Testis (tissue), 3 donors: ENCODE measurements around the gene DNAJC11. TPM values are rescaled to one million over a fixed set of nuclear protein-coding genes. Genes with fewer than 3 reads are reported as not detected.
"Not testable (repeated sequence)": the region's sequence is repeated elsewhere in the genome, so short reads cannot be mapped to it uniquely, and the experiment has no call there.

Experiments used
- DNase-seq: peaks from one replicate; pipeline ENCODE4 v3.0.0-alpha.2; 2019
- H3K27ac ChIP-seq, 2 donors: fragments of 200-600 bp; sonication (generic); one replicate each; pipeline ENCODE4 v1.5.1; 2019
- H3K27me3 ChIP-seq: fragments of 200-600 bp; sonication (generic); one replicate; pipeline ENCODE4 v1.5.1; 2019
- H3K36me3 ChIP-seq: fragments of 200-600 bp; sonication (generic); one replicate; pipeline ENCODE4 v1.5.1; 2017; ENCODE audit warnings: low read depth; ENCODE audit errors: missing control alignments
- H3K4me1 ChIP-seq: fragments of 200-600 bp; sonication (generic); one replicate; pipeline ENCODE4 v1.5.1; 2019
- H3K4me3 ChIP-seq, 2 donors: fragments of 200-600 bp; sonication (generic); one replicate each; pipeline ENCODE4 v1.5.1; 2017 to 2019
- H3K9me3 ChIP-seq: fragments of 200-600 bp; sonication (generic); one replicate; pipeline ENCODE4 v1.5.1; 2017
- POLR2A ChIP-seq: fragments of 450-650 bp; IDR thresholded peaks from one replicate; pipeline ENCODE4 v1.6.1; 2017; ENCODE audit warnings: antibody characterized with exemption, mild to moderate bottlenecking, moderate library complexity
- WGBS, 2 donors: methylation state at CpG; one replicate each; pipeline ENCODE4 v1.1.5; 2018; 5-methylcytosine and 5-hydroxymethylcytosine counted together
- intact Hi-C: fragments of 100-400 bp; cut with DNase I; formaldehyde crosslinking; loops from one replicate; pipeline ENCODE4 v1.15.1; 2023; ENCODE audit warnings: low total_unique reads
- polyA plus RNA-seq: library from polyadenylated mRNA; stranded (reverse); fragments of 350-450 nt; fragmentation: Illumina TruSeq; extraction: RNeasy Lipid Tissue Mini Kit (QIAGEN cat#74804); gene quantifications from one replicate; pipeline ENCODE4 v1.2.3, GENCODE V29; 2014; ENCODE audit warnings: low read depth, low replicate concordance; ENCODE audit not compliant: insufficient read depth
- total RNA-seq, 2 donors: library from RNA; depleted of rRNA; stranded (reverse); fragments of >200 nt; gene quantifications; one replicate each; pipeline ENCODE4 v1.2.3, GENCODE V29; 2016
- TF ChIP-seq, protein P1 (sequence below), 3 experiments: fragments of 450-650 bp in 2 of 3; fragments of 200-600 bp in 1 of 3; sonication (generic) in 1 of 3; IDR thresholded peaks; one replicate each; pipeline ENCODE4 v1.5.1; 2016 to 2019; ENCODE audit warnings: antibody characterized with exemption in 3 of 3, mild to moderate bottlenecking in 2 of 3, moderate library complexity in 1 of 3

DNAJC11 gene
- total and polyA plus RNA-seq, 3 donors from 2014 or later, result 41.5 to 53.3 (median 52.7) TPM

DNA sequence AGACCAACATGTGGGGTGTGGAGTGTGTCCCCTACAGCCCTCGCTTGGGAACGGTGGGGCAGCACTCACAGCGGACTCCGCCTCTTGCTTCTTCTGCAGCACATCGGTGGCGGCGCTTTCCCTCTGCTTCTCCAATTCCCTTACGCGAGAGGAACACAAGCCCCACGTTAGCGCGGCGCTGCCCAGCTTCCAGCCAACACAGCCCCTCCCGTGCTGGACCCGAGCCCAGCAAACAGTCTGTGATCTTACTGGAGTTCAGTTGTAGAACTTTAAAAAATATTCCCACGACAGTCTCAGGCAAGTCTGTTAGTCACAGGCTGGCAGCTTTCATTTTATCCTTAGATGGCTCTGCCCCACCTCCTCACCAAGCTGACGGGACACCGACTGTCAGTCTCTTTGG lies 63.4 kb downstream of the DNAJC11 start:
- no peaks in the 10 kb centered on the region for H3K27me3 ChIP-seq
- intact Hi-C loops, result no loop called here
- peak overlapping the region in 1 of 2 donors; percentile 27 for H3K27ac ChIP-seq
- 60 to 76% methylated on average over 18 of the region's 18 CpGs for WGBS, 2 donors
- H3K9me3 ChIP-seq, result no peaks in the 10 kb centered on the region
- no peak for TF ChIP-seq POLR2A
- TF ChIP-seq, protein P1, sequence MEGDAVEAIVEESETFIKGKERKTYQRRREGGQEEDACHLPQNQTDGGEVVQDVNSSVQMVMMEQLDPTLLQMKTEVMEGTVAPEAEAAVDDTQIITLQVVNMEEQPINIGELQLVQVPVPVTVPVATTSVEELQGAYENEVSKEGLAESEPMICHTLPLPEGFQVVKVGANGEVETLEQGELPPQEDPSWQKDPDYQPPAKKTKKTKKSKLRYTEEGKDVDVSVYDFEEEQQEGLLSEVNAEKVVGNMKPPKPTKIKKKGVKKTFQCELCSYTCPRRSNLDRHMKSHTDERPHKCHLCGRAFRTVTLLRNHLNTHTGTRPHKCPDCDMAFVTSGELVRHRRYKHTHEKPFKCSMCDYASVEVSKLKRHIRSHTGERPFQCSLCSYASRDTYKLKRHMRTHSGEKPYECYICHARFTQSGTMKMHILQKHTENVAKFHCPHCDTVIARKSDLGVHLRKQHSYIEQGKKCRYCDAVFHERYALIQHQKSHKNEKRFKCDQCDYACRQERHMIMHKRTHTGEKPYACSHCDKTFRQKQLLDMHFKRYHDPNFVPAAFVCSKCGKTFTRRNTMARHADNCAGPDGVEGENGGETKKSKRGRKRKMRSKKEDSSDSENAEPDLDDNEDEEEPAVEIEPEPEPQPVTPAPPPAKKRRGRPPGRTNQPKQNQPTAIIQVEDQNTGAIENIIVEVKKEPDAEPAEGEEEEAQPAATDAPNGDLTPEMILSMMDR (IDR thresholded peaks at IDR 0.05), result no peak
- peaks cover 7% of the 10 kb centered on the region for H3K4me1 ChIP-seq
- no peaks in the 10 kb centered on the region for H3K36me3 ChIP-seq
- no peak overlapping the region for H3K4me3 ChIP-seq
- DNase-seq, result peak; percentile 87

GRCh38 chr1:6637770-6638169 lies 63.8 kb downstream of the DNAJC11 start:
- H3K4me1 ChIP-seq, result peaks cover 7% of the 10 kb centered on the region
- TF ChIP-seq POLR2A, result no peak
- TF ChIP-seq, protein P1 (IDR thresholded peaks at IDR 0.05), result no peak
- 90 to 95% methylated on average over 9 of the region's 9 CpGs for WGBS, 2 donors
- H3K36me3 ChIP-seq, result no peaks in the 10 kb centered on the region
- H3K27ac ChIP-seq, result peak overlapping the region in 1 of 2 donors; percentile 27
- no peak overlapping the region for H3K4me3 ChIP-seq
- intact Hi-C loops, result no loop called here
- no peak for DNase-seq
- H3K27me3 ChIP-seq, result no peaks in the 10 kb centered on the region
- H3K9me3 ChIP-seq, result no peaks in the 10 kb centered on the region

- H3K36me3 ChIP-seq, H3K27ac ChIP-seq, H3K4me1 ChIP-seq, intact Hi-C loops, H3K9me3 ChIP-seq, H3K27me3 ChIP-seq, H3K4me3 ChIP-seq, DNase-seq: not testable (repeated sequence)
- 93 to 98% methylated on average over 6 of the region's 6 CpGs for WGBS, 2 donors
Observed at GRCh38 chr1:6636778-6637177, 64.8 kb downstream of the DNAJC11 start.

DNA sequence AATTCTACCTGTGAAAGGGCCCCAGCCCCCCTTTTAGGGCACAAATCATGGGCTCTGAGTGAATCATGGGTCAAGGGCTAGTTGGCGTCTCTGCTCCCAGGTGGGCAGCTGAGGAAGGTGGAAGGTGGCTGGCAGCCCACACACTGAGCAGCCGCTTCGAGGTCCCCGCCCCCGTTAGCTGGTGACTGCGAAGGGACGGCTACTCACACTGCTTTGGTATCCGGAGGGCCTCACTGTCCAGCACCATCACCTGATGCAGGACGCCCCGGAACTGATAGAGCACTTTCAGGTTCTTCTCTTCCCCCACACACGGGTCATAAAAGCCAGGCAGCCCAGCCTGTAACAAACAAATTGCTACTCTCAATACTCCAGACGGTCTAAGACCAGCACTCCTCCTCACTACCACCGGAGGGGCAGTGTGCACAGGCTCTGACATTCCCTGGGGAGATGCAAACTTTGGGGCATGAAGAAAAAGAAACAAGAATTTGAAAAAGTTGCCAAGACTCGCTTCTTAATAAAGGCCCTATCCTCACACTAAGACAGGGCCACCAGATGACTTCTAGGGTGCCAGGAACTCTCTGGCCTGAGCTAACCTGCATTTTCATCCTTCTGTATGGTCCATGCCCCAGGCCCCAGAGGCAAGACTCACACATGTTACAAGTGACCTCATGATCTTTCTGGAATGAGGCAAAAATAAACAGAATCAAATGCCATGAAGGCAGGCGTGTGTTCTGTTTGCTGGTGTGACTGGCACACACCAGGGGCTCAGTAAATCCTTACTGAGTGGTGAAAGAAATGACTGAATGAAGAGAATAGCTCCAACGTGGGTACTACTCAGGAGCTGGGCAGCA lies 65.5 kb downstream of the DNAJC11 start:
- Histone ChIP-seq H3K4me1 (peaks cover 7% of the 10 kb centered on the region), H3K4me3 (no peak overlapping the region), H3K27me3 (no peaks in the 10 kb centered on the region), H3K36me3 (no peaks in the 10 kb centered on the region), H3K9me3 (no peaks in the 10 kb centered on the region), H3K27ac (no peak overlapping the region)
- 67 to 76% methylated on average over 13 to 16 of the region's 16 CpGs for WGBS, 2 donors
- TF ChIP-seq, protein P1 (IDR thresholded peaks at IDR 0.05), result no peak
- TF ChIP-seq POLR2A, result no peak
- DNase-seq, result no peak
- intact Hi-C loops, result no loop called here

DNA sequence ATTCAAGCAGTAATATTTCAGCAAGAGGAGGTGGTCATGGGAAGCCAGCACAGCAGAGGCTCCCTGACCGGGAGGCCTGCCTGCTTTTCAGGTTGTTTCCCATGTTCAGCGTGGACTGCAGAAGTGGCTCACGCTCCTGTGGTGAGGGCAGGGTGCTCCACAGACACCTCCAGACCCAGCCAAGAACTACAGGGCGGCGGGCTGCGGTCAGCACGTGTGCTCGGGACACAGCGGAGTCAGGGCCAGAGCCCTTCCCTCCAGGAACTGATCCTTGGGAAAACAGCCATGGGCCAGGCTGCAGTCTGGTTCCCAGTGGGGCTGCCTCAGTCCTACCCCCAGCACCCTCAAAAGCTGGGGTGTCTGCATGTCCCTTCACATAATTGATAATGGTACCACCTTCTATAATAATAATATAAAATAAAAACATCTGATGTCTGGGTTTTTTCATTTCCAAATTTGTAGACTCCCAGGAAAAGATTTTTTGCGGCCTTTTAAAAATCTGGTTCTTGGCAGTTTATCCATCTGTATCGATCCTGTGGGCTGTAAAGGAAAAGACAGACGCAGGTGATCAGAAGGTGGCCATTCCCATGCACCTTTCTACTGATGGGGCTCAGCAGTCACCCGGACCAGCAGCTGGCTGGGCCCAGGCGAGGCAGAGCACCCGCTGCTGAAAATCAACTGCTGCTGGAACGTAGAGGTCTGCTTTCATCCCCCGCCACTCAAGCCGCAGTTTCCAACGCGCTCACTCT lies 66.3 kb downstream of the DNAJC11 start:
- no peak overlapping the region for H3K27ac ChIP-seq
- peaks cover 7% of the 10 kb centered on the region for H3K4me1 ChIP-seq
- TF ChIP-seq POLR2A, result no peak
- TF ChIP-seq, protein P1 (IDR thresholded peaks at IDR 0.05), result no peak
- intact Hi-C loops, result no loop called here
- H3K36me3 ChIP-seq, result no peaks in the 10 kb centered on the region
- H3K27me3 ChIP-seq, result no peaks in the 10 kb centered on the region
- peak; percentile 53 for DNase-seq
- H3K9me3 ChIP-seq, result no peaks in the 10 kb centered on the region
- 78 to 80% methylated on average over 17 to 20 of the region's 20 CpGs for WGBS, 2 donors
- H3K4me3 ChIP-seq, result no peak overlapping the region
